GM19468 (cell line): Measurements from ENCODE around the gene RNF208.

ENCODE experiments used
- ATAC-seq: cut with Tn5 transposase; IDR thresholded peaks from one replicate; pipeline ENCODE4 v1.9.1; 2021; ENCODE audit warnings: mild to moderate bottlenecking, moderate library complexity, moderate number of reproducible peaks; ENCODE audit not compliant: unreplicated experiment; ENCODE audit errors: extremely low read depth

RNF208 gene

GRCh38 chr9:137198051-137198901 is 23.8 kb downstream of the RNF208 start:
- no peak for ATAC-seq

DNA sequence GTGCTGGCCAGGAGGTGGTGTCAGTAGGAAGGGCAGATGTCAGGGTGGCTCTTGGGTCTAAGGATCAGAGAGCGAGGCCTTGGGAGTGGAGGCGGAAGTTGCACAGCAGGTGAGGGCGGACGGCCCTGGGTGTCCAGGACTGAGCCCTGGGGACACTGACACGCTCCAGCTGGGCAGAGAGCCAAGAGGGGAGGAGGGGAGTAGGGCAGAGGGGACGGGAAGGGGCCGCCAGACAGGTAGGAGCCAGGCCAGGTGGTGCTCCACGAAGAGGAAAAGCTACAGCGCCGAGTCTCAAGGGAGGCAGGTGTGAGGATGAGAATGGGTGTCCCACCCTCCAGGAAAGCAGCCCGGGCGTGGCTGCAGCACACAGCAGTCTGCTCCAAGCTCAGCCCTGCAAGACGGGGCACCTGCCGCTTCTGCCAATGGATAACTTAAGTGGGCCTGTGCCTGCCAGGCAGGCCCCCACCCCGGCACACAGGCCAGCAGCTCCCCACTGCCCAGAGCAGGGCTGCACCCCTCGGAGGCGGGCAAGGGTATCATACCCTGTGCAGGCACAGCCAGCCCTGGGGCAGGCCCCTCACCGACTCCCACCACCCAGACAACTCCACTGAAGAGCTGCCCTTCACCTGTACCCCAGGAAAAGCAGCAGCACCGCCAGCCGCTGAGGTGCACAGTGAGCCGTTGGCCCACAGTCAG is 26.4 kb downstream of the RNF208 start:
- no peak for ATAC-seq

DNA sequence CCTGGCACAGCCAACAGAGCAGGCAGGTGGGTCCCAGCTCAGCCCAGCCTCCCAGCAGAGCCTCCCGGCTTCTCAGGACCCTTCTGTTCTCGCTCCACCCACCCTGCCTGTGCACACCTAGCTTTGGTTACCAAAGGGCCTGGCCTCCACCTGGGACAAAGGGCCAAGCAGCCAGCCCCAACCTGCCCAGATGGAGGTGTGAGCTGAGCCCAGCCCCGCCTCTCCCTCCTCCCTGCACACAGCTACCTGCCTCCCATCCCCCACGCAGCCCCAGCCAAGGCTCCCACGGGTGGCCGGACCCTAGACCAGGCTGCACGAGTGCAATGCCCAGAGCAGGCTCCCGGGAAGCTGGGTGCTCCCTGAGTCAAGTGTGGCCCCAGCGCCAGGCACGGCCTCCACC is 27.1 kb downstream of the RNF208 start:
- ATAC-seq = no peak

DNA sequence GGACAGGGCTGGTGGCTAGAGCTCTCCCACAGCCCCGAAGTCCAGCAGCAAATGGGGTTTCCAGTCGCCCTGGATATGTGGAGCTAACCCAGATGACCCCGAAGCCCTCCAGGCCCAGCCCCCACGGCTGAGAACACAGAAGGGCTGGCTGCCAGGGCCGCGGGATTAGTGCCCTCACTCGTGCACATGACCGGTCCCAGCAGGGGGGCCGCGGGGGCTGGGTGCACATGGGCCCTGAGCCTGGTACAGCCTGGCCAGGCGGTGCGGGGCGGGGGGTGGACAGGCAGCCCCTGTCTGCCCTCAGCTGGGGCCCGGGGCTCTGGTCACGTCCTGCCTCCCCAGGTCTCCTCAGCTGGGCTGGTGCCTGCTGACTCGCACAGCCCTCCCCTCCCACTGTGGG is 27.7 kb downstream of the RNF208 start:
- no peak for ATAC-seq

- no peak for ATAC-seq
Measured at GRCh38 chr9:137193771-137194170, 28.3 kb downstream of the RNF208 start.

DNA sequence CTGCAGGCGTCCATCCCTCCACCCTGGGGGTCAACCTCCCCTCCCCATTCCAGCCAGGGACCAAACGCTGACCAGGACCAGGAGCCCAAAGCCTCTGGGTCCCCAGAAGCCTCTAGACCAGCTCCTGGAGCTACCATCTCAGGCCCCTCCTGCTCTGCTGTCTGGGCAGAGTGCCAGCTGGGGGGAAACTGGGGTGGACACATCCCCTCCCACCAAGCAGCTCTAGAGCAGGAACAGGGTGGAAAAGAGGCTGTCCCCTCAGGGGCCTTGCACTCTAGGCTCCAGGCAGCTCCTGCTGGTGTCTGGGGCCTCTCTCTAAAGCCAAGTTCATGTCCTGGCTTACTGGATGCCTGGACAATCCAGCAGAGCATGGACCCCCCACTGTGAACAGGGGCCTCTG is 29.2 kb downstream of the RNF208 start:
- ATAC-seq = no peak

- no peak for ATAC-seq
Measured at GRCh38 chr9:137192448-137192780, 29.6 kb downstream of the RNF208 start.

DNA sequence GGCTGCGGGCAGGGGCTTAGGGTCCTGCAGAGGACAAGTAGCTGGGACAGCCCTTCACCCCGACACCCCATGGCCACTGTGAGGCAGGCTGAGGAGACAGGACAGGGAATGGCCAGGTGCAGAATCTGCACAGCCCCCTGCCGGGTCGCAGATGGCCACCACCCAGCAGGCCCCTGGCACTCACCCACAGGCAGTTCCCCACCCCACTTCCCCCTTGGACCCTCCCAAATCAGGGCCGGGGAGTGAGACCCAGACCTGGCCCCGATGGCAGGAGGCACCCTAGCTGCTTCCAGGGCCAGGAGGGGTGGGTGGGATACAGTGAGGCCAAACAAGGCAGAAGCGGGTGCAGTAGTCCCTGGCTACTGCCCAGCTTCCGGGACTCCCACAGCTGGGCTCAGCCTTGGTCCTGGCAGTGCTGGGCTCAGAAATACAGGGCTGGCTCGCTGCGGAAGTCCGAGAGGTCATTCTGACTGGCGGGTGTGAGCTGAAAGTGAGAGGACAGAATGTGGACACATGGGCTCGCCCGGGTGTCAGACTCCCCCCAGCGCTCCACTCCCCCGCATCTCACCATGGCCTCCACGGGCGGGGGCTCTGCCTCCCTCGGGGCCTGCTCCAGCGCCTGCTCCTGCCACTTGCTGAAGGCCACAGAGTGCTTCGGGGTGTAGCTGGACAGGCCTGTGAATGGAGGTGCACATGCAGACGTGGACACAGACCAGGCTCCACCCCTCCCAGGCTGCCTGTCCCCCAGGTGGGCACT is 30.2 kb downstream of the RNF208 start:
- ATAC-seq = no peak

DNA sequence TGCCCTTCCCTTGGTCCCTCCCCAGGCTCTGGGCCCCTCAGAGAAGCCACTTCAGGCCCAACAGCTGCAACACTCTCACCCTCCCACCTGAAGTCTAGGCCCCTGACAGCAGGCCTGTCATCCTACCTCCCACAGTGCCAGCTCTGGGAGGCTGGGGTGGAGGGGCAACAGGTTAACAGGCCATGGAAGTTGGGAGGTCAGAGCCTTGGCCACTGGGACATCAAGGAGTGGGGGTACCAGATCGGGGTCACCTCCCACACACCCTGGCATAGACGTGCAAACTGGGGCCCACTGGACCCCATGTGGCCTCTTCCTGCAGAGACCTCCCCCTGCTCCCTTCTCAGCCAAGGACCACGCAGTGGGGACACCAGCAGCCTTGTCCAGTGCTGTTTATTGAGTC is 30.8 kb downstream of the RNF208 start:
- no peak for ATAC-seq

GRCh38 chr9:137190315-137190856 is 31.7 kb downstream of the RNF208 start:
- ATAC-seq = no peak

DNA sequence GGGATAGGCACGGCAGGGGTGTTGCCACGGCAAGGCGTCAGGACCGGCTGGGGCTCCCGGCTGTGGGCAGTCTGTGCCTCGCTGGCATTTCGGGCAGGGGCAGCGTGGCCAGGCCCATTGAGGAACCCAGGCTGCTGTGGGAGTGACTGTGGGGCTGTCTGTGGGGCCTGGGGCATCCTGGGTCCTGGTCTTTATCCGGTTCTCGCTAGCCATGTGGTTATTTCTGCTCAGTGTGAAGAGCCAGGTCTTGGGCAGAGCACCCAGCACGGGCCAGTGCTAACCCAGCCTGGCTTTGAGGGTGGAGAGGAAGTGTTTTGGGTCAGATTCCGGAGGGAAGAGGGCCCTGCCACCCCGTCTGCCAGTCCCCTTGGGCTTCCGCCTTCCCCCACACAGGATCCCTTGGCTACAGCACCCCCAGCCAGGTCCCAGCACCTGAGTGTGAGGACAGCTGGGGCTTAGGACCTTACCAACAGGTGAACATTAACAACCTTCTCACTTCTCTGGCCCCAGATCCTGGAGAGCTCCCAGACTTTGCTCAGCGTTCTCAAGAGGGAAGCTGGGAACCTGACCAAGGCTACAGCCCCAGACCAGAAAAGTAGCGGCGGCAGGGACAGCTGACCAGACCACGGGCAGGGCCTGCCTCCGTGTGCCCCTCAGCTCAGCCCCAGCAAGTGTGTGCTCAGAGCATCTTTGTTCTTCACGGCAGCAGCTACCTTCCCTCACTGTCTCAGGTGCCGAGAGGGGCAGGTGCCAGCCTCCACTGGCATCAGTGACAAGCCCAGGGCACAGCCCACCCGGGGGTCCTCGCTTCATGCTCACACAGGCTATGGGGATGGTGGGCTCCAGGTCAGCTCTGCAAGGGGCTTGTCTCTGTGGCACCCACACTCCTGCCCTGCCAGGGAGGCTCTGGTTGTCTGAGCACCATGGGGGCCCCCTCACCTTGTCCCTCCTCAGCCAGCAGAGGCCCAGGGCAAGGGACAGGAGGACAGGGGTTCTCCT is 32.4 kb downstream of the RNF208 start:
- ATAC-seq = no peak

DNA sequence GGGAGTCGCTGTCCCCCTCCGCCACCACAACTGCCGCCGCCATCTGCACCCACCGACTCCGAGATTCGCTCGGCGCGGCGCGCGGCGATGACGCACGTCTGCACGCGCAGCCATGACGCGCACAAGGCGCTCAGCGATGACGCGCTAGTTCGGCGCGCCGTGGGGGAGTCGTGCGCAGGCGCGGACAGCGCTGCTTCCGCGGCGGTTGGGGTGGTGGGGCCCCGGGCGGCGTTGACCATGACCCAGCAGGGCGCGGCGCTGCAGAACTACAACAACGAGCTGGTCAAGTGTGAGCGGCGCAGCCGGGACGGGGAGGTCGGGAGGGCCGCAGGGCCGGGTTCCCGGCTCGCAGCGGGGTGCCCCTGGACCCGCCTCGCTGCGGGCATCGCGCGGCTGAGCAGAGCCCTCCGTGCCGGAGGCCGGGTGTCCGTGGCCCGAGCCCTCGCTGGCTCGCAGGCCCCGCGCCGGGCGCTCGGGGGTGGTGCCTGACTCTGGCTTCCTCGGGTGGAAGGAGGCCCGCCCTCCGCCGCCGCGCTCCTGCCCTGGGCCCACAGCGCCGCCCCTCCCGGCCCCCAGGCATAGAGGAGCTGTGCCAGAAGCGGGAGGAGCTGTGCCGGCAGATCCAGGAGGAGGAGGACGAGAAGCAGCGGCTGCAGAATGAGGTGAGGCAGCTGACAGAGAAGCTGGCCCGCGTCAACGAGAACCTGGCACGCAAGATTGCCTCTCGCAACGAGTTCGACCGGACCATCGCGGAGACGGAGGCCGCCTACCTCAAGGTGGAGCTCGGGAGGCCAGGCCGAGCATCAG is 33.3 kb downstream of the RNF208 start, which contains the start of the genes ANAPC2 and SSNA1:
TSS of gene ANAPC2 (minus strand) at position 71 of the 807 bp plus-strand sequence. CDS start at position 43, 28 bp downstream.
TSS of gene SSNA1 (plus strand) at position 187 of the 807 bp plus-strand sequence. CDS start at position 238, 51 bp downstream.
- peak; percentile 62 for ATAC-seq

GRCh38 chr9:137188086-137188489 is 34.0 kb downstream of the RNF208 start:
- no peak for ATAC-seq

GRCh38 chr9:137187386-137187785 is 34.7 kb downstream of the RNF208 start:
- no peak for ATAC-seq

DNA sequence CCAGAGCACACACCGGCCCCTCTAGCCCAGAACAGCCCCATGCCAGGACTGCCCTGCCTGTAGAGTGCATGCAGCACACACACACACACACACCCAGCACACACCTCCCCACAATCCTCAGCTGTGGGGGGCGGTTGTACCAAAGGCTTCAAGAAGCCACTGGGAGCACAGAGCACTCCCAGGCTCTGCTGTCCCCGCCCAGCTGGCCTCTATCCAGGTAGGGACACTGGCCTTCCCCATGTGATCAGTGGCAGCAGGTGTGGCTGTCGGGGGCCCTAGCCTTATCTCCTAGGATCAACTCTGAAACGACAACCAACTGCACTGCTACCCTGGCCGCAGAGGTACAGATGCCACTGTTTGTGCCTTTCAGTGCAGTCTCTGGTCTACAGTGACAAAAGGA is 35.7 kb downstream of the RNF208 start:
- no peak for ATAC-seq

- ATAC-seq = no peak
Measured at GRCh38 chr9:137185921-137186320, 36.1 kb downstream of the RNF208 start.

DNA sequence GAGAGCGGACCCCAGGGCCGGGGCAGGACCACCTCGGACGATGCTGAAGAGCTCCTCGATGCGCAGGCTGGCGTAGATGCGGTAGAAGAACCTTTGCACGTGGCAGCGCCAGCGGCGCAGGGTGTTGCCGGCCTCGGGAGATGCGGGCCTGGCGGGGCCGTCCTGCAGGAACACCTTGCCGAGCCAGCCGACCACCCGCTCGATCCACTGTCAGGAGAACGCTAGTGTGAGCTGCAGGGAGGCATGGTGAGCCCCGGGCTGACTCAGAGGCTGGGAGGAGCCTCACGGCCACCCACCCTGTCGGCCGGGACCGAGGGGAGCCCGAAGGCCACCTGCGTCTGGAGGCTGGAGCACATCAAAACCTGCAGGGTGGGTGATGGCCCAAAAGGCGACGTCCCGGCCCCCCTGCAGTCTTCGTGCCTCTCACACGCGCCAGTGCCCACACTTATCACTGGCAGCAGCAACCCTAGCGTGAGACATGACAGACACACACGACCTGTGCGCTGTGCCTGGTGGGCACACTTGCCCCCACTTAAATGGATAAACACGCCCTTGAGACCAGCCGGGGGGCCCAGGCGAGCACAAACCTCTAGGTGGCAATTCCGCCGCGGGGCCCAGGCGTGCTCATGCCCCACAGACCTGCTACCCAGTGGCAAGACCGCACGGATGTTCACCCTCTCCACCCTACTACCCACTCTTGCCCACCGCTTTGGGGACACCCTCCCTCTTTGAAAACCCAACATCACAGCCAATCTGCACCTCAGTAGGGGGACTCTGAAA is 37.0 kb downstream of the RNF208 start:
- ATAC-seq = no peak
